ENCODE data around the gene APOL1. TPM values are rescaled to one million over a fixed set of nuclear protein-coding genes. Genes with fewer than 3 reads are reported as not detected.

The APOL1 gene
- total RNA-seq, 1 experiment from 2014 or later: 0.30 TPM

- TF ChIP-seq ZBTB33 (IDR thresholded peaks at IDR 0.05; ENCODE audit: extremely low read depth, insufficient replicate concordance, low read length) (no peak), JUND (IDR thresholded peaks at IDR 0.05) (no peak)
Measured at GRCh38 chr22:36316419-36316818, 63.5 kb downstream of the APOL1 start (continued).

Small RNA genes within 50 kb of the gene (microRNA-seq; reads per million reads assigned to microRNA genes)
- gene MIR6819 (ENCODE audit: borderline number of aligned reads): not detected

Other genes with a start within 250 kb of the APOL1 start
- gene RBFOX2, start 224.3 kb upstream of the APOL1 start, total RNA-seq (2021; ENCODE audit: unreplicated experiment): 83.9 TPM
- 0.49 TPM for gene APOL3, start 92.4 kb upstream of the APOL1 start, total RNA-seq (2021; ENCODE audit: unreplicated experiment)
- gene APOL4, start 51.3 kb upstream of the APOL1 start, total RNA-seq (2021; ENCODE audit: unreplicated experiment): not detected
- gene APOL2, start 13.6 kb upstream of the APOL1 start, total RNA-seq (2021; ENCODE audit: unreplicated experiment): 9.9 TPM
- gene MYH9, start 134.8 kb downstream of the APOL1 start, total RNA-seq (2021; ENCODE audit: unreplicated experiment): 258 TPM
- gene TXN2, start 228.5 kb downstream of the APOL1 start, total RNA-seq (2021; ENCODE audit: unreplicated experiment): 87.0 TPM

Measured in HCT116 (cell line).